ENCODE measurements around the gene METAP2.
A peak's percentile ranks its signal among the peaks of the same experiment; 100 is the strongest.

The METAP2 gene

GRCh38 chr12:95547522-95548055 is 73.6 kb downstream of the METAP2 start:
- TF ChIP-seq ZNF274 (IDR thresholded peaks at IDR 0.05; ENCODE audit: low read depth, low read length) = no peak
- peak overlapping the region; percentile 60 for H3K4me3 ChIP-seq (ENCODE audit: low read length)

DNA sequence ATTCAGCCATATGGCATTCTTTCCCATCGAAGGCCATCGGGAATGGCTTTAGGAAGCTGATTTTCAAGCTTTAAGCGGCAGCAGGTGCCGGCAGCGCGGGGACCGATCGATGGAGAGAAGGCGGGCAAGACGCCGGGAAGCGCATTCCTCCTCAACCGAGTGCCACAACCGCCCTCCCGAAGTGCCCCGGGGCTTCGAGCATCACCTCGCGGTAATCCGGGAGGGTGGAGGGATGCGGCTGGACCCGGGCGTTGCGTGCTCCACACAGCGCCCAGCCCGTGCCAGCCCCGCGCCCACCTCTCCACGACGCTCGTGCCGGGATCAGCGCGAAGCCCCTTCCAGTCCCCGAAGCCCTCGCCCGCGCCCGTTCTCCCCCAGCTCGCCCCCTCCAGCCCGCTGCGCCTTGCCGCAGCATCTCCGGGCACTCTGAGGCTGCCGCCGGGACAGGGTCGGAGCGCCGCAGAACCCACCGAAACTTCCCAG is 74.1 kb downstream of the METAP2 start:
- peak overlapping the region; percentile 60; the same call in 1 of the 2 replicates for H3K4me3 ChIP-seq (ENCODE audit: low read length)
- no peak for TF ChIP-seq ZNF274 (IDR thresholded peaks at IDR 0.05; ENCODE audit: low read depth, low read length)

GRCh38 chr12:95548539-95549391 is 74.8 kb downstream of the METAP2 start:
- no peak for TF ChIP-seq ZNF274 (IDR thresholded peaks at IDR 0.05; ENCODE audit: low read depth, low read length)
- peak overlapping the region; percentile 60; the same call in 1 of the 2 replicates for H3K4me3 ChIP-seq (ENCODE audit: low read length)

- no peak for TF ChIP-seq ZNF274 (IDR thresholded peaks at IDR 0.05; ENCODE audit: low read depth, low read length)
- peak overlapping the region; percentile 60; the same call in 1 of the 2 replicates for H3K4me3 ChIP-seq (ENCODE audit: low read length)
Measured at GRCh38 chr12:95549392-95550084, 75.6 kb downstream of the METAP2 start.

DNA sequence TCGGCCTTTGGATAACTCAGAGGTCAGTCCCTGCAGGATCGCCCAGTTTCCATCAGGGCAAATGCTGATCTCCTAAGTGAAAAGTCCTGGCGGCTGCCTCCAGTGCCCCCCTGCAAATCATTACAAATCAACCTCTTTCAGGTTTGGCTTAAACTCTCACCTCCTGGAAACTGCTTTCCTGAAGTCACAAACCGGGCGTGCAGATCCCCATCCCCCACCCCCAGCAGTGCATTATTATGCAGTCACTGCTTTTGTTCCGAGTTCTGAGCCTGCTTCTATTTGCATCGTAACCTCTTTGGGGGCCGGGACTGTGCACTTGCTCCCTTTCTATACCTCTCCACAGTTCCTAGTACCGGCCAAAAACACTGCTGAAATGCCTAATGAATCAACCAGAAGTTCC is 77.4 kb downstream of the METAP2 start, which contains the start of gene USP44:
Gene USP44 (minus strand): TSS at position 172 of the 400 bp plus-strand sequence. CDS start 17,220 bp downstream, outside the sequence.
- H3K4me3 ChIP-seq (ENCODE audit: low read length) = no peak within 1 kb of the TSS
- TF ChIP-seq ZNF274 (IDR thresholded peaks at IDR 0.05; ENCODE audit: low read depth, low read length) = no peak

DNA sequence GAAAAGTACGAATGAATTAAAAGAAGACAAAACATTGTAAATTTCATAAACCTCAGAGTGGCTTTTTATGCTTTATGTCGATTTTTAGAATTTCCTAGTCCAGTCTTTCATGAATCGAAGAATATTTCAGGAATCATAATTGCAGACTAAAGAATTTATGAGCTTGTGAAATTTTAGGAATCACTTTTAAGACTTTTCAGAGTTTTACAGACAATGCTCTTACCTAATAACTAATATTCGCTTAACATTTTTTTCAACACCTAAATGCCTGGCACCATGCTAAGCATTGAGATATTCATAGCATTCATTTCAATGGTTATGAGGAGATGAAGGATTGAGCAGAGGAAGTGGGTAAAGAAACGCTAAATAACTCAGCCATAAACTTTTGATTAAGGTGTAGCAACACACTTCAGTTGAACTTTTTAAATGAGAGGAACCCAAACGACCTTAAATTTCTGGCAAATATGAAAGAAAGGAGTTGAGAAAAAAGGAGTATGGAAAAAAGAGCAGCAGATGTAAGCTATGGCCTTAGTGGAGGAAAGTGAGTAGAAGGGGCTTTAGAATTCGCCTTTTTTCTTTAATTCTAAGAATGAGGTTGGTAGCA is 78.1 kb downstream of the METAP2 start:
- no peak for TF ChIP-seq ZNF274 (IDR thresholded peaks at IDR 0.05; ENCODE audit: low read depth, low read length)

DNA sequence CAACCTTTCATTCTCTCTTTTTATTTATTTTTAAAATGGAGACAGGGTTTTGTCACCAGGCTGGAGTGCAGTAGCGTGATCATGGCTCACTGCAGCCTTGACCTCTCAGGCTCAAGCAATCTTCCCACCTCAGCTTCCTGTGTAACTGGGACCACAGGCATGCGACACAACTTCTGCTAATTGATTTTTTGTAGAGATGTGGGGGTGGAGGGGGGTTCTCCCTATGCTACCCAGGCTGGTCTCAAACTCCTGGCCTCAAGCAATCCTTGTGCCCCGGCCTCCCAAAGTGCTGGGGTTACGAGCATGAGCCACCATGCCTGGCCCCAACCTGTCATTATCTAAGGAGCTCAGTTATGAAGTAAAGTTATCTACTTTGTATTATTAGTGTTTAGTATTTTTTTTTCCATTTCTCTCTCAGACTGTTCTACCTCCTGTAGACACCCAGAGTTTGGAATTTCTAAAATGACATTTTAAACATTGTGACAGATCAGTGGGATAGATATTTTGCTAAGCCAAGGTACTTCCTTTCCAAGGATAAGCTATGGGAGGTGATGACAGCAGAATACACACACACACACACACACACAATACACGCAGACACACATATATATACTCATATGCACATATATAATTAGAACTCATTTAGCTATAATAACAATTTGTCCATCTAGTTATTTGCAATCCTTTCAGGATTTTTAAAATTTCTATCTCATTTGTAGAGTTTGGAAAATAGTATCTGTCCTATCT is 79.4 kb downstream of the METAP2 start:
- H3K4me3 ChIP-seq (ENCODE audit: low read length) = no peak overlapping the region
- TF ChIP-seq ZNF274 (IDR thresholded peaks at IDR 0.05; ENCODE audit: low read depth, low read length) = no peak

More for the DNA sequence above, 78.1 kb downstream of the METAP2 start:
- no peak overlapping the region for H3K4me3 ChIP-seq (ENCODE audit: low read length)

DNA sequence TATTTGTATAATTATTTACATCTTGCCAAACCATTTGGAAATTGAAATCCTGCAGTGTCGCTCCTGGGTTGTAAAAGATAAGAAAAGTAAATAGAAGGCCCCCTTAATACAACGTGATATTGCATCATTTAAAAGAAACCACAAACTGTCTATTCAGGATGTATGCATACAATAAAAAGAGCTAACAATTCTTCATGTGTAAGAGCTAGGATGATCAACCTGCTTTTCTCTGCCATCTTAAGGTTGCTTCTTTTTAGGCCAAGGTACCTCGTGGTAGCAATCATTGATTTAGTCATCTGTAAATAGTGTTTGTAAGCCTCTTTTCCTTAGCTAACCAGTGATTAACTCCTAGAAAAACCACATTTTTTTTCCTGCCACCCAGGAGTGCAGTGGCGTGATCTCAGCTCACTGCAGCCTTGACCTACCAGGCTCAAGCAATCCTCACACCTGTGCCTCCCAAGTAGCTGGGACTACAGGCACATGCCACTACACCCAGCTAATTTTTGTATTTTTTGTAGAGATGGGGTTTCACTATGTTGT is 80.7 kb downstream of the METAP2 start:
- no peak for TF ChIP-seq ZNF274 (IDR thresholded peaks at IDR 0.05; ENCODE audit: low read depth, low read length)
- H3K4me3 ChIP-seq (ENCODE audit: low read length) = no peak overlapping the region

GRCh38 chr12:95557625-95558024 is 83.7 kb downstream of the METAP2 start:
- no peak overlapping the region for H3K4me3 ChIP-seq (ENCODE audit: low read length)
- no peak for TF ChIP-seq ZNF274 (IDR thresholded peaks at IDR 0.05; ENCODE audit: low read depth, low read length)
